A549 (cell line): Measurements from ENCODE around the gene SYNCRIP.

ENCODE experiments used
- CBX2 ChIP-seq: fragments of 200-600 bp; sonication (generic); IDR thresholded peaks from 2 replicates; pipeline ENCODE4 v1.6.1; 2016; ENCODE audit warnings: low read depth, mild to moderate bottlenecking, borderline replicate concordance
- CHD4 ChIP-seq: fragments of 200-600 bp; sonication (generic); IDR thresholded peaks from 2 replicates; pipeline ENCODE4 v1.6.1; 2016; ENCODE audit warnings: antibody characterized with exemption, mild to moderate bottlenecking, borderline replicate concordance
- CTCF ChIP-seq: fragments of >200 bp; sonication (Bioruptor Twin); formaldehyde crosslinking; IDR thresholded peaks from 3 replicates; pipeline ENCODE4 v1.5.1; 2016
- EP300 ChIP-seq, 2 experiments: fragments of >200 bp; sonication (Bioruptor Twin); formaldehyde crosslinking; IDR thresholded peaks; 2 replicates in 1 of 2; 3 replicates in 1 of 2; pipeline ENCODE4 v1.6.1; 2016 to 2017
- KDM1A ChIP-seq: fragments of 200-600 bp; sonication (generic); IDR thresholded peaks from 2 replicates; pipeline ENCODE4 v1.6.1; 2016; ENCODE audit warnings: low read depth, mild to moderate bottlenecking
- PBX3 ChIP-seq: IDR thresholded peaks from 2 replicates; pipeline ENCODE4 v1.6.1; 2012
- POLR2A ChIP-seq: IDR thresholded peaks from 2 replicates; pipeline ENCODE4 v1.6.1; 2012; ENCODE audit warnings: mild to moderate bottlenecking, low read length
- TF ChIP-seq, protein P1 (sequence below): fragments of 250-450 bp; sonication (Bioruptor Pico); IDR thresholded peaks from 2 replicates; pipeline ENCODE4 v1.5.0; 2021; ENCODE audit warnings: mild to moderate bottlenecking, moderate library complexity, borderline replicate concordance
- TF ChIP-seq, protein P2 (sequence below): fragments of 200-600 bp; sonication (generic); IDR thresholded peaks from 2 replicates; pipeline ENCODE4 v1.6.1; 2016; ENCODE audit warnings: antibody characterized with exemption, mild to moderate bottlenecking, moderate library complexity

DNA sequence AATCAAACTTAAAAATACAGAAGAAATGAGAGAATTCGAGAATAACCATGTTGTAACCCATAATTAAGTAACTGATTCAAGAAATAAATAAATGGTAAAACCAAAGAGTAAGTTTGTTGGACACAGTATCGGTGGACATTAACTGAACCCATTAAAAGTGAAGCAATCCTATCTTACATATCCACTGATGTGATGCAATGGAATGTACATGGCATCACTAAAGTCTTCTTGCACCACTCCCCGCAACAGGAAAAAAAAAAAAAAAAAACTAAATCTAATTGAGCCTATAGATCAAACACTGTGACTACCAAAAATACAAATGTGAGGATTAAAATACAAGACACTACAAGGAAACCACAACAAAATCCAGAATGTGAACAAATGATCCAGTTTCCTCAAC, 56.9 kb downstream of the SYNCRIP start:
- no peak for TF ChIP-seq CTCF
- no peak for TF ChIP-seq CBX2
- TF ChIP-seq, protein P1, sequence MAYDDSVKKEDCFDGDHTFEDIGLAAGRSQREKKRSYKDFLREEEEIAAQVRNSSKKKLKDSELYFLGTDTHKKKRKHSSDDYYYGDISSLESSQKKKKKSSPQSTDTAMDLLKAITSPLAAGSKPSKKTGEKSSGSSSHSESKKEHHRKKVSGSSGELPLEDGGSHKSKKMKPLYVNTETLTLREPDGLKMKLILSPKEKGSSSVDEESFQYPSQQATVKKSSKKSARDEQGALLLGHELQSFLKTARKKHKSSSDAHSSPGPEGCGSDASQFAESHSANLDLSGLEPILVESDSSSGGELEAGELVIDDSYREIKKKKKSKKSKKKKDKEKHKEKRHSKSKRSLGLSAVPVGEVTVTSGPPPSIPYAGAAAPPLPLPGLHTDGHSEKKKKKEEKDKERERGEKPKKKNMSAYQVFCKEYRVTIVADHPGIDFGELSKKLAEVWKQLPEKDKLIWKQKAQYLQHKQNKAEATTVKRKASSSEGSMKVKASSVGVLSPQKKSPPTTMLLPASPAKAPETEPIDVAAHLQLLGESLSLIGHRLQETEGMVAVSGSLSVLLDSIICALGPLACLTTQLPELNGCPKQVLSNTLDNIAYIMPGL (CRISPR knock-in tag), result no peak
- TF ChIP-seq, protein P2, sequence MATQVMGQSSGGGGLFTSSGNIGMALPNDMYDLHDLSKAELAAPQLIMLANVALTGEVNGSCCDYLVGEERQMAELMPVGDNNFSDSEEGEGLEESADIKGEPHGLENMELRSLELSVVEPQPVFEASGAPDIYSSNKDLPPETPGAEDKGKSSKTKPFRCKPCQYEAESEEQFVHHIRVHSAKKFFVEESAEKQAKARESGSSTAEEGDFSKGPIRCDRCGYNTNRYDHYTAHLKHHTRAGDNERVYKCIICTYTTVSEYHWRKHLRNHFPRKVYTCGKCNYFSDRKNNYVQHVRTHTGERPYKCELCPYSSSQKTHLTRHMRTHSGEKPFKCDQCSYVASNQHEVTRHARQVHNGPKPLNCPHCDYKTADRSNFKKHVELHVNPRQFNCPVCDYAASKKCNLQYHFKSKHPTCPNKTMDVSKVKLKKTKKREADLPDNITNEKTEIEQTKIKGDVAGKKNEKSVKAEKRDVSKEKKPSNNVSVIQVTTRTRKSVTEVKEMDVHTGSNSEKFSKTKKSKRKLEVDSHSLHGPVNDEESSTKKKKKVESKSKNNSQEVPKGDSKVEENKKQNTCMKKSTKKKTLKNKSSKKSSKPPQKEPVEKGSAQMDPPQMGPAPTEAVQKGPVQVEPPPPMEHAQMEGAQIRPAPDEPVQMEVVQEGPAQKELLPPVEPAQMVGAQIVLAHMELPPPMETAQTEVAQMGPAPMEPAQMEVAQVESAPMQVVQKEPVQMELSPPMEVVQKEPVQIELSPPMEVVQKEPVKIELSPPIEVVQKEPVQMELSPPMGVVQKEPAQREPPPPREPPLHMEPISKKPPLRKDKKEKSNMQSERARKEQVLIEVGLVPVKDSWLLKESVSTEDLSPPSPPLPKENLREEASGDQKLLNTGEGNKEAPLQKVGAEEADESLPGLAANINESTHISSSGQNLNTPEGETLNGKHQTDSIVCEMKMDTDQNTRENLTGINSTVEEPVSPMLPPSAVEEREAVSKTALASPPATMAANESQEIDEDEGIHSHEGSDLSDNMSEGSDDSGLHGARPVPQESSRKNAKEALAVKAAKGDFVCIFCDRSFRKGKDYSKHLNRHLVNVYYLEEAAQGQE, result no peak
- no peak for TF ChIP-seq EP300 (IDR thresholded peaks at IDR 0.05)
- TF ChIP-seq POLR2A, result no peak
- no peak for TF ChIP-seq CHD4
- TF ChIP-seq KDM1A, result no peak
- TF ChIP-seq PBX3, result no peak
